ENCODE results near the gene CDKN2B-AS1.

Gene CDKN2B-AS1

GRCh38 chr9:22120595-22120994 lies 126.0 kb downstream of the CDKN2B-AS1 start:
- no peak for DNase-seq

GRCh38 chr9:22124263-22125011 lies 129.8 kb downstream of the CDKN2B-AS1 start:
- DNase-seq: no peak

GRCh38 chr9:22129133-22129532 lies 134.5 kb downstream of the CDKN2B-AS1 start:
- no peak for DNase-seq

- DNase-seq: no peak
Observed at GRCh38 chr9:22129633-22130032, 135.0 kb downstream of the CDKN2B-AS1 start.

GRCh38 chr9:22131817-22132216 lies 137.2 kb downstream of the CDKN2B-AS1 start:
- no peak for DNase-seq

GRCh38 chr9:22134390-22134789 lies 139.8 kb downstream of the CDKN2B-AS1 start:
- DNase-seq: no peak

- no peak for DNase-seq
Observed at GRCh38 chr9:22136461-22137096, 142.0 kb downstream of the CDKN2B-AS1 start.

GRCh38 chr9:22138956-22139660 lies 144.5 kb downstream of the CDKN2B-AS1 start:
- DNase-seq: no peak

GRCh38 chr9:22141908-22142307 lies 147.3 kb downstream of the CDKN2B-AS1 start:
- DNase-seq: no peak

- DNase-seq: no peak
Observed at GRCh38 chr9:22142671-22143070, 148.1 kb downstream of the CDKN2B-AS1 start.

GRCh38 chr9:22143799-22144625 lies 149.4 kb downstream of the CDKN2B-AS1 start:
- DNase-seq: no peak

GRCh38 chr9:22146604-22147003 lies 152.0 kb downstream of the CDKN2B-AS1 start:
- no peak for DNase-seq

- DNase-seq: no peak
Observed at GRCh38 chr9:22147813-22148527, 153.4 kb downstream of the CDKN2B-AS1 start.

- no peak for DNase-seq
Observed at GRCh38 chr9:22148528-22148875, 153.9 kb downstream of the CDKN2B-AS1 start.

GRCh38 chr9:22148876-22149637 lies 154.5 kb downstream of the CDKN2B-AS1 start:
- DNase-seq: no peak

GRCh38 chr9:22154064-22154463 lies 159.5 kb downstream of the CDKN2B-AS1 start:
- DNase-seq: no peak

GRCh38 chr9:22156586-22156985 lies 162.0 kb downstream of the CDKN2B-AS1 start:
- DNase-seq: no peak

GRCh38 chr9:22157276-22157675 lies 162.7 kb downstream of the CDKN2B-AS1 start:
- DNase-seq: no peak

- DNase-seq: no peak
Observed at GRCh38 chr9:22157828-22158227, 163.2 kb downstream of the CDKN2B-AS1 start.

- no peak for DNase-seq
Observed at GRCh38 chr9:22158271-22158670, 163.7 kb downstream of the CDKN2B-AS1 start.

GRCh38 chr9:22158927-22159346 lies 164.3 kb downstream of the CDKN2B-AS1 start:
- no peak for DNase-seq

GRCh38 chr9:22159586-22159985 lies 165.0 kb downstream of the CDKN2B-AS1 start:
- DNase-seq: no peak

All from activated T-cell treated with anti-CD3 and anti-CD28 coated beads for 4 hours (primary cell).